ENCODE data around the gene ZBTB17. TPM values are rescaled to one million over a fixed set of nuclear protein-coding genes. Genes with fewer than 3 reads are reported as not detected.

The ZBTB17 gene
- polyA plus RNA-seq, 2 of the 4 experiments (the other 2 are of a cell fraction) = 13.8 to 16.5 TPM

- ATAC-seq (no peak), DNase-seq (ENCODE audit: low read depth in 1 of 2, low spot score in 1 of 2) (no peak), FAIRE-seq (no peak)
- peaks cover 3% of the 10 kb centered on the region for H3K4me1 ChIP-seq
- ChIA-PET CTCF (interaction anchor here (0.6 to 1.2 kb wide), 2 partner anchors 17 to 86 kb away, joined by 3 to 4 read pairs; partner anchors contain the start of gene SPEN), POLR2A (no interaction called here)
- no peak for TF ChIP-seq PHF8 (IDR thresholded peaks at IDR 0.05; ENCODE audit: borderline replicate concordance, low read depth)
- TF ChIP-seq NPAS2 (CRISPR knock-in tag; IDR thresholded peaks at IDR 0.05; ENCODE audit: borderline replicate concordance) = no peak
- TF ChIP-seq CHD2 (IDR thresholded peaks at IDR 0.05; ENCODE audit: low read length, partially characterized antibody) = no peak
- no peak for TF ChIP-seq CBX8 (IDR thresholded peaks at IDR 0.05)
- TF ChIP-seq ELK1 (IDR thresholded peaks at IDR 0.05; ENCODE audit: low read depth, low read length) = no peak
- no peak for TF ChIP-seq HES2 (IDR thresholded peaks at IDR 0.05)
- TF ChIP-seq REST (IDR thresholded peaks at IDR 0.05) = no peak
- no peak for TF ChIP-seq MAX (IDR thresholded peaks at IDR 0.05)
- TF ChIP-seq JUN (IDR thresholded peaks at IDR 0.05) = no peak
- no peak overlapping the region for H3K27ac ChIP-seq
- 87% methylated on average over 3 of the region's 5 CpGs for WGBS (ENCODE audit: missing lambda C conversion rate)
- no peak overlapping the region for H3K4me3 ChIP-seq
- no peak overlapping the region for H3K4me2 ChIP-seq
- H3K9me3 ChIP-seq = no peaks in the 10 kb centered on the region
Observed at GRCh38 chr1:15933684-15934083, 42.2 kb downstream of the ZBTB17 start.

GRCh38 chr1:15932612-15933011 is 43.3 kb downstream of the ZBTB17 start:
- POLR2A ChIA-PET = no interaction called here
- CTCF ChIA-PET = interaction anchor here (1.1 kb wide), 1 partner anchor 56 kb away, joined by 3 read pairs; no protein-coding TSS in a partner anchor
- TF ChIP-seq HES2 (IDR thresholded peaks at IDR 0.05) (no peak), RARB (CRISPR knock-in tag; IDR thresholded peaks at IDR 0.05) (no peak), MYC (IDR thresholded peaks at IDR 0.05; ENCODE audit: borderline replicate concordance, low read length) (no peak), FOSB (CRISPR knock-in tag; IDR thresholded peaks at IDR 0.05) (no peak), ESRRA (IDR thresholded peaks at IDR 0.05; ENCODE audit: borderline replicate concordance, low read length) (no peak), KDM1A (IDR thresholded peaks at IDR 0.05; ENCODE audit: low read depth) (no peak), CHD2 (IDR thresholded peaks at IDR 0.05; ENCODE audit: low read length, partially characterized antibody) (no peak), NPAS2 (CRISPR knock-in tag; IDR thresholded peaks at IDR 0.05; ENCODE audit: borderline replicate concordance) (no peak), FOSL2 (IDR thresholded peaks at IDR 0.05) (no peak), FOSL2 (CRISPR knock-in tag; IDR thresholded peaks at IDR 0.05) (no peak), BHLHE40 (IDR thresholded peaks at IDR 0.05; ENCODE audit: low read depth, low read length) (no peak), KDM5A (IDR thresholded peaks at IDR 0.05) (no peak), RNF2 (IDR thresholded peaks at IDR 0.05; ENCODE audit: borderline replicate concordance, low read depth) (no peak), EHF (CRISPR knock-in tag; IDR thresholded peaks at IDR 0.05) (no peak), SREBF2 (IDR thresholded peaks at IDR 0.05) (no peak), NR3C1 (IDR thresholded peaks at IDR 0.05) (no peak), ZC3H11A (IDR thresholded peaks at IDR 0.05) (no peak), E2F6 (IDR thresholded peaks at IDR 0.05; ENCODE audit: borderline replicate concordance, low read depth) (no peak), ELK1 (IDR thresholded peaks at IDR 0.05; ENCODE audit: low read depth, low read length) (no peak), JUN (IDR thresholded peaks at IDR 0.05) (no peak), CTCF (IDR thresholded peaks at IDR 0.05) (no peak)
- Histone ChIP-seq H3K4me3 (no peak overlapping the region), H3K9me3 (no peaks in the 10 kb centered on the region), H3K4me1 (no peaks in the 10 kb centered on the region), H3K27ac (no peak overlapping the region), H3K4me2 (no peak overlapping the region)
- FAIRE-seq = no peak
- no peak for ATAC-seq
- WGBS (ENCODE audit: missing lambda C conversion rate) = 98% methylated on average over 4 of the region's 9 CpGs
- no peak for DNase-seq (ENCODE audit: low read depth in 1 of 2, low spot score in 1 of 2)
